HCT116 (cell line): ENCODE measurements around the gene FXYD6. TPM values are rescaled to one million over a fixed set of nuclear protein-coding genes. Genes with fewer than 3 reads are reported as not detected.

ENCODE experiments used
- ATAC-seq: fragments of 200-7000 bp; cut with Tn5 transposase; 2 replicates; pipeline ENCODE4 v1.9.1; 2020; ENCODE audit warnings: mild to moderate bottlenecking, moderate library complexity
- BruUV-seq: library from RNA; stranded (reverse); fragments of 400-500 nt; replicated peaks from 2 replicates; lab custom pipeline; 2021; lab: Mats Ljungman, UMichigan
- CTCF ChIA-PET: fragments of 300-600 bp; sonication (Branson Sonifier 250); formaldehyde crosslinking; loops from one replicate; lab custom pipeline; 2021; ENCODE audit warnings: antibody characterized with exemption; lab: Charles Lee
- POLR2A ChIA-PET: fragments of 300-600, 350-600 bp; sonication (Branson Sonifier 250); formaldehyde crosslinking; loops from one replicate; lab custom pipeline; 2021; ENCODE audit warnings: antibody characterized with exemption; lab: Charles Lee
- RAD21 ChIA-PET, 2 experiments: fragments of 300-600 bp; sonication (Branson Sonifier 250); formaldehyde crosslinking; loops; one replicate each; lab custom pipeline; 2023; ENCODE audit warnings: low total read pairs in 2 of 2; ENCODE audit not compliant: uncharacterized antibody in 2 of 2, unreplicated experiment in 2 of 2, low non-redundant PET in 1 of 2; lab: Charles Lee
- DNase-seq: peaks from one replicate; pipeline ENCODE4 v3.0.0-alpha.2; 2010; ENCODE audit warnings: low read depth, low spot score
- H2AFZ ChIP-seq: fragments of 200-600 bp; shearing (Covaris generic), sonication (generic); 2 replicates; pipeline ENCODE4 v1.6.1; 2017; ENCODE audit warnings: low read depth, mixed run types, mixed read lengths, antibody characterized with exemption, low read length; ENCODE audit not compliant: poor library complexity, severe bottlenecking
- H3K27ac ChIP-seq: 2 replicates; pipeline ENCODE4 v1.5.1; 2012; ENCODE audit warnings: low read depth, low read length
- H3K27me3 ChIP-seq: fragments of 200-600 bp; sonication (generic); 2 replicates; pipeline ENCODE4 v1.6.1; 2016; ENCODE audit warnings: mixed run types, low read length, mixed read lengths; ENCODE audit not compliant: insufficient read depth
- H3K36me3 ChIP-seq, 2 experiments: fragments of 200-500 bp in 1 of 2; fragments of 200-600 bp in 1 of 2; sonication (Bioruptor generic) in 1 of 2; sonication (generic) in 1 of 2; 2 replicates each; pipeline versions ENCODE4 v1.5.1 to v1.6.1; 2014 to 2016; ENCODE audit warnings: low read length in 2 of 2, inconsistent platforms in 1 of 2, mixed read lengths in 1 of 2, mixed run types in 1 of 2; ENCODE audit not compliant: insufficient read depth in 2 of 2, control insufficient read depth in 1 of 2
- H3K4me1 ChIP-seq, 2 experiments: fragments of 200-600 bp in 1 of 2; sonication (generic) in 1 of 2; 2 replicates each; pipeline versions ENCODE4 v1.5.1 to v1.6.1; 2012 to 2017; ENCODE audit warnings: low read length in 2 of 2, inconsistent platforms in 1 of 2, mild to moderate bottlenecking in 1 of 2, mixed read lengths in 1 of 2, mixed run types in 1 of 2, moderate library complexity in 1 of 2; ENCODE audit not compliant: insufficient read depth in 2 of 2, control insufficient read depth in 1 of 2
- H3K4me2 ChIP-seq: fragments of 200-600 bp; sonication (generic); 2 replicates; pipeline ENCODE4 v1.6.1; 2017; ENCODE audit warnings: mixed run types, low read length, mixed read lengths
- H3K4me3 ChIP-seq, 2 experiments: fragments of 200-600 bp in 1 of 2; sonication (generic) in 1 of 2; replicated peaks in 1 of 2; 2 replicates each; pipeline ENCODE4 v1.5.1; 2011 to 2016; ENCODE audit warnings: low read length in 2 of 2, control low read depth in 1 of 2, low read depth in 1 of 2, mild to moderate bottlenecking in 1 of 2, mixed read lengths in 1 of 2, mixed run types in 1 of 2
- H3K79me2 ChIP-seq: fragments of 200-600 bp; sonication (generic); 2 replicates; pipeline ENCODE4 v1.6.1; 2017; ENCODE audit warnings: mild to moderate bottlenecking, mixed run types, low read length, moderate library complexity, mixed read lengths; ENCODE audit not compliant: insufficient read depth
- H3K9ac ChIP-seq: fragments of 200-600 bp; sonication (generic); 2 replicates; pipeline ENCODE4 v1.6.1; 2016; ENCODE audit warnings: low read length, mixed read lengths
- H3K9me2 ChIP-seq: fragments of 200-600 bp; sonication (generic), shearing (Covaris generic); 2 replicates; pipeline ENCODE4 v1.6.1; 2017; ENCODE audit warnings: mixed run types, mild to moderate bottlenecking, moderate library complexity; ENCODE audit not compliant: insufficient read depth
- H3K9me3 ChIP-seq, 2 experiments: fragments of 200-500 bp in 1 of 2; fragments of 200-600 bp in 1 of 2; sonication (Bioruptor generic) in 1 of 2; sonication (generic) in 1 of 2; 2 replicates each; pipeline ENCODE4 v1.6.1; 2014 to 2017; ENCODE audit warnings: low read length in 2 of 2, mixed read lengths in 2 of 2, inconsistent platforms in 1 of 2, low read depth in 1 of 2, mild to moderate bottlenecking in 1 of 2, mixed run types in 1 of 2, moderate library complexity in 1 of 2; ENCODE audit not compliant: control insufficient read depth in 1 of 2, insufficient read depth in 1 of 2
- H4K20me1 ChIP-seq: fragments of 200-600 bp; sonication (generic), shearing (Covaris generic); 2 replicates; pipeline ENCODE4 v1.6.1; 2017; ENCODE audit warnings: mixed run types, mild to moderate bottlenecking, moderate library complexity; ENCODE audit not compliant: insufficient read depth
- CBX3 ChIP-seq: IDR thresholded peaks from 2 replicates; pipeline ENCODE4 v1.6.1; 2012; ENCODE audit warnings: low read depth
- CTCF ChIP-seq, 3 experiments: fragments of 200-600 bp in 1 of 3; sonication (generic) in 1 of 3; IDR thresholded peaks in 2 of 3; conservative IDR thresholded peaks in 1 of 3; 2 replicates each; pipeline ENCODE4 v1.5.1; 2012 to 2017; ENCODE audit warnings: low read depth in 2 of 3, low read length in 2 of 3, antibody characterized with exemption in 1 of 3, borderline replicate concordance in 1 of 3, control low read depth in 1 of 3, mild to moderate bottlenecking in 1 of 3, mixed read lengths in 1 of 3, mixed run types in 1 of 3, moderate library complexity in 1 of 3; ENCODE audit not compliant: insufficient read depth in 1 of 3
- EGR1 ChIP-seq: IDR thresholded peaks from 2 replicates; pipeline ENCODE4 v1.6.1; 2012; ENCODE audit warnings: low read depth
- ELF1 ChIP-seq: IDR thresholded peaks from 2 replicates; pipeline ENCODE4 v1.6.1; 2012; ENCODE audit warnings: low read depth, borderline replicate concordance
- EZH2 ChIP-seq: fragments of 200-600 bp; sonication (generic); IDR thresholded peaks from 2 replicates; pipeline ENCODE4 v1.6.1; 2017; ENCODE audit warnings: antibody characterized with exemption, mixed run types
- EZH2phosphoT487 ChIP-seq: fragments of 200-600 bp; IDR thresholded peaks from 2 replicates; pipeline ENCODE4 v1.6.1; 2018; ENCODE audit warnings: antibody characterized with exemption, borderline replicate concordance
- FOSL1 ChIP-seq: IDR thresholded peaks from 2 replicates; pipeline ENCODE4 v1.6.1; 2012; ENCODE audit warnings: low read depth
- JUND ChIP-seq: IDR thresholded peaks from 2 replicates; pipeline ENCODE4 v1.6.1; 2012
- MAX ChIP-seq: IDR thresholded peaks from 2 replicates; pipeline ENCODE4 v1.6.1; 2012
- POLR2A ChIP-seq: IDR thresholded peaks from 2 replicates; pipeline ENCODE4 v1.7.0; 2011; ENCODE audit warnings: borderline replicate concordance; ENCODE audit not compliant: insufficient read depth, insufficient read length; ENCODE audit errors: extremely low read depth
- POLR2AphosphoS5 ChIP-seq: IDR thresholded peaks from 2 replicates; pipeline ENCODE4 v1.6.1; 2011; ENCODE audit warnings: mild to moderate bottlenecking, low read depth, low read length, moderate library complexity
- REST ChIP-seq: IDR thresholded peaks from 2 replicates; pipeline ENCODE4 v1.6.1; 2012; ENCODE audit warnings: low read depth
- SIN3A ChIP-seq: IDR thresholded peaks from 2 replicates; pipeline ENCODE4 v1.6.1; 2012; ENCODE audit warnings: low read depth
- SP1 ChIP-seq: IDR thresholded peaks from 2 replicates; pipeline ENCODE4 v1.6.1; 2012; ENCODE audit warnings: low read depth
- SRF ChIP-seq: IDR thresholded peaks from 2 replicates; pipeline ENCODE4 v1.6.1; 2012; ENCODE audit warnings: low read depth
- TCF7L2 ChIP-seq: IDR thresholded peaks from 2 replicates; pipeline ENCODE4 v1.7.0; 2011; ENCODE audit warnings: borderline replicate concordance, inconsistent platforms; ENCODE audit not compliant: insufficient read depth, insufficient read length; ENCODE audit errors: extremely low read depth
- ZFX ChIP-seq: fragments of 450-650 bp; IDR thresholded peaks from 2 replicates; pipeline ENCODE4 v1.6.1; 2017
- intact Hi-C: fragments of 100-400 bp; cut with micrococcal nuclease; formaldehyde crosslinking; loops from 2 replicates; pipeline ENCODE4 v1.10.0; 2022
- total RNA-seq: library from RNA; stranded (reverse); gene quantifications from one replicate; pipeline ENCODE4 v1.2.1, GENCODE V29; 2021; ENCODE audit not compliant: unreplicated experiment
- TF ChIP-seq, protein P1 (sequence below): IDR thresholded peaks from 2 replicates; pipeline ENCODE4 v1.6.1; 2012

The FXYD6 gene
- total RNA-seq, 1 experiment from 2014 or later, result 2.5 TPM

- Histone ChIP-seq H3K9me3 (no peaks in the 10 kb centered on the region), H3K4me2 (no peak overlapping the region), H3K27me3 (peaks cover 37% of the 10 kb centered on the region; the same call in 1 of the 2 replicates), H4K20me1 (no peaks in the 10 kb centered on the region), H3K9me2 (no peaks in the 10 kb centered on the region), H3K9ac (no peak overlapping the region), H3K27ac (no peak overlapping the region), H2AFZ (no peak overlapping the region), H3K4me3 (no peak overlapping the region), H3K36me3 (no peaks in the 10 kb centered on the region), H3K4me1 (peaks cover 4 to 5% of the 10 kb centered on the region in 2 experiments; a peak in 2 of 4 replicates), H3K79me2 (no peaks in the 10 kb centered on the region)
- ChIA-PET RAD21 (no interaction called here), POLR2A (no interaction called here), CTCF (no interaction called here)
- TF ChIP-seq SRF, result no peak
- TF ChIP-seq ZFX, result no peak
- TF ChIP-seq FOSL1, result no peak
- no peak for TF ChIP-seq SIN3A
- no peak for TF ChIP-seq JUND
- no peak for TF ChIP-seq EZH2
- no peak for TF ChIP-seq SP1
- no peak for TF ChIP-seq CBX3
- no peak for TF ChIP-seq EGR1
- TF ChIP-seq POLR2A, result no peak
- TF ChIP-seq CTCF (IDR thresholded peaks at IDR 0.05 in 2 of 3, conservative IDR thresholded peaks at IDR 0.05 in 1 of 3; ENCODE audit: borderline replicate concordance in 1 of 3, insufficient read depth in 1 of 3, low read depth in 2 of 3, low read length in 2 of 3), result no peak
- TF ChIP-seq ELF1, result no peak
- TF ChIP-seq TCF7L2, result no peak
- TF ChIP-seq REST, result no peak
- TF ChIP-seq MAX, result no peak
- TF ChIP-seq POLR2AphosphoS5, result no peak
- TF ChIP-seq, protein P1, sequence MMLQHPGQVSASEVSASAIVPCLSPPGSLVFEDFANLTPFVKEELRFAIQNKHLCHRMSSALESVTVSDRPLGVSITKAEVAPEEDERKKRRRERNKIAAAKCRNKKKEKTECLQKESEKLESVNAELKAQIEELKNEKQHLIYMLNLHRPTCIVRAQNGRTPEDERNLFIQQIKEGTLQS, result no peak
- TF ChIP-seq EZH2phosphoT487, result no peak
- DNase-seq (no peak), ATAC-seq (no peak)
- BruUV-seq, result no TSS peak
- intact Hi-C loops, result no loop called here
These were observed 5.3 kb downstream of the FXYD6 start for GRCh38 chr11:117871160-117871559.
